ENCODE measurements around the gene HUS1.

- TF ChIP-seq POLR2A (IDR thresholded peaks at IDR 0.05; ENCODE audit: low read depth, low read length): peak; percentile 54; the same call in 1 of the 2 replicates
- TF ChIP-seq POLR2AphosphoS5 (IDR thresholded peaks at IDR 0.05; ENCODE audit: low read depth, low read length): peak; percentile 42; the same call in 1 of the 2 replicates
These were observed 12.4 kb upstream of the HUS1 start for GRCh38 chr7:47991741-47992311.

All from GM12892 (cell line).